ENCODE data around the gene UBE2K.
"Not testable (repeated sequence)": the region's sequence is repeated elsewhere in the genome, so short reads cannot be mapped to it uniquely, and the experiment has no call there.

UBE2K gene, protein sequence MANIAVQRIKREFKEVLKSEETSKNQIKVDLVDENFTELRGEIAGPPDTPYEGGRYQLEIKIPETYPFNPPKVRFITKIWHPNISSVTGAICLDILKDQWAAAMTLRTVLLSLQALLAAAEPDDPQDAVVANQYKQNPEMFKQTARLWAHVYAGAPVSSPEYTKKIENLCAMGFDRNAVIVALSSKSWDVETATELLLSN

DNA sequence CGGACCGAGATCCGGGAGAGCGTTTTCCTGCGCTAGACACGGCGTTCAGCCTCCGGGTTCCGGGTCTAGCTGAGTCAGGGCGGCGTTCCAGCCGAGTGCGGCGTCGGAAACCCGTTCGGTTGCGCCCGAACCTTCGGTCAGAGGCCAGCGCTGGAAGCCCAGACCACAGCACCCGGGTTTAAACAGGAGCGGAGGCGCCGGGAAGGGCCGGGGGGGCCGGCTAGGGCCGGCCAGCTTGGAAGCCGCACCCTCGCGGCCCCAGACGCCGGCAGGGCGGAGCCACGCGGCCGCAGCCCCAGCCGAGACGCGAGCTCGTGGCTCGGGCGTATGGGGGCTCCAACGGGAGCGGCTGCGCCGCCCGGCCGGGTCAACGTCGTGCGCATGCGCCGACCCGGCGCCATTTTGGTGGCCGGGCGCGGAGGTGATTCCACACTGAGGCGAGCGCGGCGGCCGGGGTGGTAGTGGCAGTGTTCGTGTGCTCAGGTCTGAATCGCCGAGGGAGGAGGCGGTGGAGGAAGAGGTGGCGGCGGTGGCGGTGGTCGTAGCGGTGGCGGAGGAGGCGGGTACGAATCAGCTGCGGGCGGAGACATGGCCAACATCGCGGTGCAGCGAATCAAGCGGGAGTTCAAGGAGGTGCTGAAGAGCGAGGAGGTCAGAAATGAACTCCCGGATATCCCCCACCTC is at the start of gene UBE2K:
Gene UBE2K (plus strand): TSS at position 397 of the 684 bp plus-strand sequence. CDS start 192 bp downstream, at position 589.
- DNase-seq, result peak; percentile 42 to 94 (median 86)
- intact Hi-C loops (cut with DNase I), result loop anchor here (2.0 to 5.0 kb wide), 3 partner anchors 59 to 279 kb away; partner anchors contain the start of genes PDS5A, SMIM14 and UGDH

DNA sequence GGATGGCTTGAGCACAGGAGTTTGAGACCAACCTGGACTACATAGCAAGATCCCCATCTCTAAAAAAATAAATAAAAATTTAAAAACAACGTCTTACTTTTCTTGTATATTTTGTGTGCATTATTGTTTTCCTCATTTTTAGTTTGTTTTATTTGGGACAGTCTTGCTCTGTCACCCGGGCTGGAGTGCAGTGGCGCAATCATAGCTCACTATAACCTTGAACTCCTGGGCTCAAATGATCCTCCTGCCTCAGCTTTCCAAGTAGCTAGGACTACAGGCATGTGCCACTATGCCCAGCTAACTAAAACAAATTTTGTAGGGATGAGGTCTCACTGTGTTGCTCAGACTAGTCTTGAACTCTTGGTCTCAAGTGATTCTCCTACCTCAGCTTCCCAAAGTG is 49.7 kb upstream of the UBE2K start:
- DNase-seq, result no peak
- intact Hi-C loops (cut with DNase I), result no loop called here

DNA sequence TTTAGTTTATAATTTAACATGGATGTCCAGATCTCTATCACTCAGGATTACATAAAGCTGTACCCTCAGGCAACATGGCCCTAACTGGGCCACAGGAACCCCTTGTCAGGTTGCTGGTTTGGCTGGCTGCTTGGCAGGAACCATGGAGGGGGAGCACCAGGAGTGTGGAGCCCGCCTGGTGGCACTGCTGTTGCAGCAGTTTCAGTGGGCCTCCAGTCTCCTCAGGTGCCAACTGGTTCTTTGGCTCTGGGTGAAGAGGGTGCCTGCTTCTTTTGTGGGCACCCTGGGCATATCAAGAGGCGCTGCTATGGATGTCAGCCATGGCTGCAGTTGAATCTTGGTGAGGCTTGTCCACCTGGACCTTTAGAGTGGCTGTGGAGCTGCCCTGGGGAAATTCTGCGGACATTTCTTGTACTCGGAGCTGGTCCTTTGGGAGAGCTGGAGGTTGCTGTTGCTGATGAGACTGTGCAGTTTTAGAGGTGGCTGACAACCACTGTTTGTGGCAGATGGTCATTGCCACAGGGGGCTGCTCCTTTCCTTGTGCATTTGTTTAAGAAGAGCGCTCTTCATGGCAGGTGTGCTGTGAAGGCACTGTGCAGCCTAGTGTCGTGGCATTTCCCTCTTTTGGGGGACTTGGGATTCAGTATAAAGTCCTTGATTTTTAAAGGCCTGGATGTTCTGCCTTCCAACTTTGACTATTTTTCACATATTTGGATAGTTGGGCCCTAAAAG is 48.9 kb upstream of the UBE2K start:
- intact Hi-C loops (cut with DNase I), result no loop called here
- DNase-seq, result no peak

DNA sequence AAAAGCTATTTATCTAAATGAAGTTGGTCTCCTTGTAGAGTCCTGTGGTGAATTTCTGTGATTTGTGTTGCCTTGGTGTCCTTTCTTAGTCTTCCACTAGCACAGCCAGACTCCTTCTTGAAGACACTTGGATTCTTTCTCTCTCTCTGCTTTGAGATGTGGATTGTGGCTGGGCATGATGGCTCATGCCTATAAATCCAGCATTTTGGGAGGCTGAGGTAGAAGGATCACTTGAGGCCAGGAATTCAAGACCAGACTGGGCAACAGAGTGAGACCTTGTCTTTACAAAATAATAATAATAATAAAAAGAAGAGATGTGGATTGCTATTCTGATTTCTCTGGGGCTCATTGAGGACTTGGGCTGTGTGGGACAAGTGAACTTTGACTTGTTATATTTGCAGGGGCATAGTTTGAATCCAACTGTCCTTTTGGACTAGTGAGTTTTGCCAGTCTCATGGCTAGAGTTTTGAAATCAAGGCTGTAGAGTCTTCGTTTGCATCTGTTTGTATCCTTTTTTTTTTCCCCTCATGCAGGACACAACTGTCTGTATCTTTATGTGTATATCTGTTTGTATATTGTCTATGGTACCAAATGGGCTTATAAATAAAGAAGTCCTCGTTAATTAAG is 48.2 kb upstream of the UBE2K start:
- no peak for DNase-seq
- intact Hi-C loops (cut with DNase I), result no loop called here

DNA sequence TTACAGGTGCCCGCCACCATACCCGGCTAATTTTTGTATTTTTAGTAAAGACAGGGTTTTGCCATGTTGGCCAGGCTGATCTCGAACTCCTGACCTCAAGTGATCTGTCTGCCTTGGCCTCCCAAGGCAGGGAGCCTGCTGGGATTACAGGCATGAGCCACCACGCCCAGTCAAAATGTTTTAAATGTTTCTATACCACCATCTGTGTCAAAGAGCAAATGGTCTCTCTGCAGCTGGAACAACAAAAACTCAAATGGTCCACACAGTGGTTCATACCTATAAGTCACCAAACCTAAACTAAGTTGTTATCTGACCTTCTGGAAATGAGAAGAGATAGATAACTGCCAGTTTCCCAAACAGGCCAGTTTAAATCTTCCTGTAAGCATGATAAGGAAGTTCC is 46.4 kb upstream of the UBE2K start:
- intact Hi-C loops (cut with DNase I); DNase-seq: not testable (repeated sequence)

DNA sequence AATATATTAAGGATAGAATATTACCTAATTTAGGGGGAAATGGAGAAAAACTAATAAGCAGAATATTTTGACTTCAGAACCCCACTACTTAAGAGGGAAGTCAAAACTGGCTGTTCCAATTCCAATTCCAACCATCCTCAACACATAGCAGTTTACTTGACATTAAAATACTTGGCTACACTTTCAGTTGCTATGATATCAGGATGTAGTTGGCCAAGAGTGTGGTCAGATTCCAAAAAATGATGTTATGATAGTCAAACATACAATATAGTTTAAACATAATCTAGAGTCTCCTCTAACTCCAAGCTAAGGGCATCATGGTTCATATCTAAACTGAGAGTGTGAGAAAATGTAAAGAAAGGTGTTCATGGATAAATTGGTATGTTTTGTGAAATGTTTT is 42.7 kb upstream of the UBE2K start:
- intact Hi-C loops (cut with DNase I), result no loop called here
- no peak for DNase-seq

DNA sequence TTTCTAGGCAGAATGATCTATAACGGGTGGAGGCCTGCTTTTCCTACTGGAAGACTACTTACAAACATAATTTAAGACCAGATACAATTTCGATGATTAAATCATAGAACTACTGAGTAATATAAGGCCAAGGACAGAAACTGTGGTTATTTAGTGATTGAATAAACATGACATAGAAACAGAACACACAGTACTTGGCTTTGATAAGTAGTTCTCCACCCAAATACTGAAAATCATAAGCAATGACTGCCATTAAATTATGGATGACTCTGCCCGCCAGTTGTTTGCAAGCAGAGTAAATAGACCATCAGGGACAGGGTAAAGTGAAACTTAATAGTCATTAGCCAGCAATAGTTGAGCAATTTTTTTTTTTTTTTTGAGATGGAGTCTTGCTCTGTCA is 42.1 kb upstream of the UBE2K start:
- DNase-seq, result no peak
- intact Hi-C loops (cut with DNase I), result no loop called here

DNA sequence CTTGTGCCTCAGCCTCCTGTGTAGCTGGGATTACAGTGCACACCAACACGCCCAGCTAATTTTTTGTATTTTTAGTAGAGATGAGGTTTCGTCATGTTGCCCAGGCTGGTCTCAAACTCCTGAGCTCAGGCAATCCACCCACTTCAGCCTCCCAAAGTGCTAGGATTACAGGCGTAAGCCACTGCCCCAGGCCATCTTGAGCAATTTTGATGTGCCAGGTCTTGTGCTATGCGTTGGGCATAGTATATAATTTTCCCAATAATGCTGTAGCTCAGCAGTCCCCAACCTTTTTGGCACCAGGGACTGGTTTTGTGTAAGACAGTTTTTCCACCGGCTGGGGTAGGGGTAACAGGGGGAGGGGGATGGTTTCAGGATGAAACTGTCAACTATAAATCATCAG is 41.3 kb upstream of the UBE2K start:
- DNase-seq; intact Hi-C loops (cut with DNase I): not testable (repeated sequence)

DNA sequence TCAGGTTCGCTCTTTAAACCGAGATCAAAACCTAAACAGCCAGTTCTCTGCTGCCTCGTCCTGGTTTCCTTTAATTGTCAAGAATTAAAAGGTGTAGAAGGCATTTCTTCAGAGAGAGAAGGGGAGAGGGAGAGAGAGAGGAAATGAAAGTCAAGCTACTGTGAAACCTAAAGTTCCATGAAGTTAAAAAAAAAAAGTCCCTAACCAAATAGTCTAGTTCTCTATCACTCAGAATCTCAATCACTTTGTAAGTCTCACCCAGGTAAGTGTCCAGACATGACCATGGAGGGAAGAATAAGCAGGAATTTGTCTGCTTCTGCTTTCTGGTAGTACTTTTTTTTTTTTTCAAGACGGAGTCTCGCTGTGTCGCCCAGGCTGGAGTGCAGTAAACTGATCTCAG is 40.5 kb upstream of the UBE2K start:
- intact Hi-C loops (cut with DNase I), result no loop called here
- DNase-seq, result no peak

DNA sequence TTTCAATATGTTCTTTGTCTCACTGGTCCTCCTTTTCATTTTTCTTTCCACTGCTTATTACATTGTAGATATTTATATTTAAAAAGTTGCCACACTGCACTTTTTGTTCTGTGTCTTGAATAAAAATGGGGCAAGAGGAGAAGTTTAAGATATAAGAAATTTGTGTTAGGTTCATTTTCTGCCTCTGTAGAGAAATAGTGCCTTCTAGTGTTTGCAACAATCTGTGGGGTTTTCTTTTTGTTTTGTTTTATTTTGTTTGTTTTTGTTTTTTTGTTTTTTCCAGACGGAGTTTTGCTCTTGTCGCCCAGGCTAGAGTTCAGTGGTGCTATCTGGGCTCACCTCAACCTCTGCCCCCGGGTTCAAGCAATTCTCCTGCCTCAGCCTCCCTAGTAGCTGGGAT is 39.2 kb upstream of the UBE2K start:
- intact Hi-C loops (cut with DNase I), result no loop called here
- no peak for DNase-seq

DNA sequence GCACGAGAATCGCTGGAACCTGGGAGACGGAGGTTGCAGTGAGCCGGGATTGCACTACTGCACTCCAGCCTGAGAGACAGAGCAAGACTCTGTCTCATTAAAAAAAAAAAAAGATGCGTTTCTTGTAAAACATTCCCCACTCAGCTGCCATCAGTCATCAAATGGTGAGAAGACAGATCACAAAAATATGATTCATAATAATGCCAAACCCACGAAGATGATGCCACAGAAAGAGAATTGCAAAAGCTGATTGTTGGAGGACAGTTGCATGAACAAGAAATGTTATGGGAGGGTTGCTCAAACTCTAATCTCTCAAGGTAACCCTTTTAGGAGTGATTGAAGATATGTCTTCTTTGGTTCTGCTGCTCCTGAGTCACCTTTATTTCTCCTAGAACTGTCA is 37.9 kb upstream of the UBE2K start:
- intact Hi-C loops (cut with DNase I), result no loop called here
- DNase-seq, result peak in 14 of 42 donors; percentile 2 to 50 (median 19)

DNA sequence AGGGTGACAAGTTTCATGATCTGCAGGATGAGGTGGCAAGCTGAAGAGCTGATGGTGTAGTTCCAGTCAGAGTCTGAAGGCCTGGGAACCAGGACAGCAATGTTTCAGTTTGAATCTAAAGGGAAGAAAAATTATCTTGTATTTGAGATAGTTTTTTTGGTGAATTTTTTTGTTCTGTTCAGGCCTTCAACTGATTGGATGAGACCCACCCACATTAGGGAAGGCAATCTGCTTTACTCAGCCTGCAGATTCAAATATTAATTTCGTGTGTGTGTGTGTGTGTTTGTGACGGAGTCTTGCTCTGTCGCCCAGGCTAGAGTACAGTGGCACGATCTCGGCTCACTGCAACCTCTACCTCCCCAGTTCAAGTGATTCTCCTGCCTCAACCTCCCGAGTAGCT is 37.2 kb upstream of the UBE2K start:
- intact Hi-C loops (cut with DNase I), result no loop called here
- no peak for DNase-seq

DNA sequence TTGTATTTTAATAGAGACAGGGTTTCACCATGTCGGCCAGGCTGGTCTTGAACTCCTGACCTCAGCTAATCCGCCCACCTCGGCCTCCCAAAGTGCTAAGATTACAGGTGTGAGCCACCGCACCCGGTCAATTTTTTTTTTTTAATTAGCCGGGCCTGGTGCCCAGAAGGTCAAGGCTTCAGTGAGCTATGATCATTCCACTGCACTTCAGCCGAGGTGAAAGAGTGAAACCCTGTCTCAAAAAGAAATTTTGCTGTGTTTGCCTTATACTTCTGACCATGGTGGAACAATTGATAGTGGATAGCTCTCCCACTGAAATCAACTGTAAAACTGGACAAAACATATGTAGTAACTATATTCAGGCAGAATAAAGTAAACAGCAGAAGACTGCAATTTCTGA is 35.3 kb upstream of the UBE2K start:
- intact Hi-C loops (cut with DNase I), result no loop called here
- no peak for DNase-seq

DNA sequence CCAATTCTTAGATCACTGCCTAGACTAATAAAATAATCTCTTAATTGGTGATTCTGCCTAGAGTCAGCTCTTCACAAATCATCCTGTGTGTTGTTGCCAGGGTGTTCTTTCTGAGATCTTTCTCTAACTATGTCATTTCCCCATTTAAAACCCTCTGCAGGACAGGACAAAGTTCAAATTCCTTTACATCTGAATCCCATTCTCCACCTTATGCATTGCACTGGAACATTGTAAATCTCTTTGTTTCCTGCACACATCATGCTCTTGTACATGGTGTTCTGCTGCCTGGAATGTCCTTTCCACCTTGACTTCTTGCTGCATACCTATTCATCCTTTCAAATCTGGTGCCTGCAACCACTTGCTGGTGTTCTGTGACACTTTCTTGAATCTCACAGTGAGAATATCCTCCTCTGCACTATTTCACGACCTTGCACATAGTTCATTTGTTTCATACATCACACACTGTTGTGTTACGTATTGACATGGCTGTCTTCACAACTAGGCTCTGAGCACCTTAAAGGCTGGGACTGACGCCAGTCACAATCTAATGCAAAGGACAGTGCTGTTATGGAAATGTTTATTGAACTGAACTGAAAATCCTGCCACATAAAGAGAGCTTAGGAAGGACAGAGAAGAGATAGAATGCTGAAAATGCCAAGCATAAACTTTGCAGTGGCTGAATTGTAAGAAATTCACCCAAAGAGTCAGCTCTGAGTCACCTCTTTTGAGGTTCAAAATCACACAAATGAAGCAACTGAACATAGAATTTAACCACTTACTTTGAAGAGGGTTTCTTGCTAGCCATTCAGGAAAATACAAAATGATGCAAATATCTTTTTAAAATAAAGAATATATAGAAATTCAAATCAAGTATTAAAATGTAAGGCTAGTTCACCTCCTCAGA is 32.9 kb upstream of the UBE2K start:
- intact Hi-C loops (cut with DNase I), result no loop called here
- no peak for DNase-seq

DNA sequence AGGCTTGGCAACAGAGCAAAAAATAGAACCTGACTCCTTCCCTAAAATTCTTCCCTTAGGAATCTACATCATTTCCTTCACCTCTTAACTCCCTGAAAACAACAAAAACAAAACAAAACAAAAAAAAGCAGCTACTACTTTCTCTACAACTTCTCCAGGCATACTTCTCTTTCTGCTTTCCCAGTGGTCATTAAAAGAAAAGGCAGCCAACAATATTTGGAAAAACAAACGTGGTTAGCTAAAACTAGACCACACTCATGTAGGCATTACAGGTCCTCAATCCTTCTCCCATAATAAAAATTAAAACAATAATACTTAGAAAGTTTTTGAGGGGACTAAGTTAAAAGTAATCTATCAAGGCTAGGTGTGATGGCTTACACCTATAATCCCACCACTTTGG is 30.2 kb upstream of the UBE2K start:
- DNase-seq, result no peak
- intact Hi-C loops (cut with DNase I), result no loop called here

DNA sequence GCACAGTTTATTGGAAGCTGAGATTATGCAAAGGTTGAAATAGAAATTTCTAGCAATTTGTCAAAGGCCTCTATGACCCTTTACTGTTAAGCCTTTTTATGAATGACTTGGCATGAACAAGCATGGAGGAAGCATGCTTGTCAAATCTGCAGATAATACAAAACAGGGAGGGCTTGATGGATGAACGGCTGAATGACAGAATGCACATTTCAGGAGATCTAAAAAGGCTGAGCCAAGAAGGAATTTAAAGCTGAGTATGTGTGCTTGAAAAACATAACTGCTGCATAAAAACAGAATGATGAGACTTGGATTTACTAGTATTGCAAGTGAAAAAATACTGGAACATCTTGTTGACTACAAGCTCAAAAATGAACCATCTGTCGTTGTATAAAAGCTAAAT is 29.0 kb upstream of the UBE2K start:
- no peak for DNase-seq

DNA sequence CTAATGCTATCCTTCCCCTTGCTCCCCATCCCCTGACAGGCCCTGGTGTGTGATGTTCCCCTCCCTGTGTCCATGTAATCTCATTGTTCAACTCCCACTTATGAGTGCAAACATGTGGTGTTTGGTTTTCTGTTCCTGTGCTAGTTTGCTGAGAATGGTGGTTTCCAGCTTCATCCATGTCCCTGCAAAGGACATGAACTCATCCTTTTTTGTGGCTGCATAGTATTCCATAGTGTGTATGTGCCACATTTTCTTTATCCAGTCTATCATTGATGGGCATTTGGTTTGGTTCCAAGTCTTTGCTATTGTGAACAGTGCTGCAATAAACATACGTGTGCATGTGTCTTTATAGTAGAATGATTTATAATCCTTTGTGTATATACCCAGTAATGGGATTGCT is 27.6 kb upstream of the UBE2K start:
- DNase-seq; intact Hi-C loops (cut with DNase I): not testable (repeated sequence)

More for the DNA sequence above, 29.0 kb upstream of the UBE2K start:
- intact Hi-C loops (cut with DNase I), result no loop called here

DNA sequence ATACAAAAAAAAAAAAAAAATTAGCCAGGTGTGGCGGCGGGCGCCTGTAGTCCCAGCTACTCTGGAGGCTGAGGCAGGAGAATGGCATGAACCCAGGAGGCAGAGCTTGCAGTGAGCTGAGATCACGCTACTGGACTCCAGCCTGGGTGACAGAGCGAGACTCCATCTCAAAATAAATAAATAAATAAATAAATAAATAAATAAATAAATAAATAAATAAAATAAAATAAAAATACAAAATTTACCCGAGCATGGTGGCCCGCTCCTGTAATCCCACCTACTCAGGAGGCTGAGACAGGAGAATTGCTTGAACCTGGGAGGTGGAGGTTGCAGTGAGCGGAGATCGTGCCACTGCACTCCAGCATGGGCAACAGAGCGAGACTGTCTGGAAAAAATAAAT is 22.3 kb upstream of the UBE2K start:
- intact Hi-C loops (cut with DNase I); DNase-seq: not testable (repeated sequence)

DNA sequence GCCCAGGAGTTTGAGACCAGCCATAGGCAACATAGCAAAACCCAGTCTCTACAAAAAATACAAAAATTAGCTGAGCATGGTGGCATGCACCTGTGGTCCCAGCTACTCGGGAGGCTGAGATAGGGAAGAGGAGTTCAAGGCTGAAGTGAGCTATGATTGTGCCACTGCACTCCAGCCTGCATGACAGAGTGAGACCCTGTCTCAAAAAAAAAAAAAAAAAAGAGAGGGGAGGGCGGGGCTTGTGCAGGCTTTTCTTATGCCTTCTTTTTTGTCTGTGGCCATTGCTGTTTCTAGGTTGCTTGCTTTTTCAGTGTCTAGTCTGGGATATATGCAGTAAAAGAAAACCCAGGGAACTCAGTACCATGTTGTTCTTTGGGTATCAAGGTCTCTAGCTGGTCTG is 16.9 kb upstream of the UBE2K start:
- DNase-seq; intact Hi-C loops (cut with DNase I): not testable (repeated sequence)

All from head of caudate nucleus (tissue), 42 donors.